Osteoblast (primary cell): ENCODE data around the gene WDCP. TPM values are rescaled to one million over a fixed set of nuclear protein-coding genes. Genes with fewer than 3 reads are reported as not detected.
"Not testable (repeated sequence)": the region's sequence is repeated elsewhere in the genome, so short reads cannot be mapped to it uniquely, and the experiment has no call there.

ENCODE experiments used
- DNase-seq: peaks from one replicate; pipeline ENCODE4 v3.0.0; 2011; ENCODE audit warnings: low spot score, mixed read lengths; ENCODE audit not compliant: insufficient read length; ENCODE audit errors: missing footprints
- H2AFZ ChIP-seq: 2 replicates; pipeline ENCODE4 v1.6.0; 2011; ENCODE audit warnings: mild to moderate bottlenecking, low read length
- H3K27ac ChIP-seq: 2 replicates; pipeline ENCODE4 v1.5.1; 2011; ENCODE audit warnings: mild to moderate bottlenecking, low read depth, low read length, moderate library complexity
- H3K27me3 ChIP-seq: 2 replicates; pipeline ENCODE4 v1.6.0; 2012; ENCODE audit warnings: mild to moderate bottlenecking, control low read depth, inconsistent platforms, low read length, moderate library complexity; ENCODE audit not compliant: insufficient read depth
- H3K36me3 ChIP-seq: 2 replicates; pipeline ENCODE4 v1.5.1; 2011; ENCODE audit warnings: mild to moderate bottlenecking, low read length, control low read depth, moderate library complexity; ENCODE audit not compliant: insufficient read depth
- H3K4me1 ChIP-seq: 2 replicates; pipeline ENCODE4 v1.5.1; 2011; ENCODE audit warnings: mild to moderate bottlenecking, low read length, control low read depth, moderate library complexity; ENCODE audit not compliant: insufficient read depth
- H3K4me2 ChIP-seq: 2 replicates; pipeline ENCODE4 v1.6.0; 2011; ENCODE audit warnings: mild to moderate bottlenecking, low read length; ENCODE audit not compliant: insufficient read depth
- H3K4me3 ChIP-seq: fragments of 200-600 bp; sonication (generic); 3 replicates; pipeline ENCODE4 v1.5.1; 2012; ENCODE audit warnings: mild to moderate bottlenecking, low read length, inconsistent platforms; ENCODE audit not compliant: insufficient read depth
- H3K79me2 ChIP-seq: 2 replicates; pipeline ENCODE4 v1.6.0; 2012; ENCODE audit warnings: mild to moderate bottlenecking, low read length, control low read depth, inconsistent platforms; ENCODE audit not compliant: insufficient read depth
- H3K9me3 ChIP-seq: 2 replicates; pipeline ENCODE4 v1.5.1; 2011; ENCODE audit warnings: low read depth, low read length, control low read depth
- H4K20me1 ChIP-seq: 2 replicates; pipeline ENCODE4 v1.6.0; 2012; ENCODE audit warnings: mild to moderate bottlenecking, low read length, control low read depth; ENCODE audit not compliant: insufficient read depth
- CTCF ChIP-seq: IDR thresholded peaks from 2 replicates; pipeline ENCODE4 v1.5.1; 2011; ENCODE audit warnings: mild to moderate bottlenecking, low read depth, low read length, moderate library complexity; ENCODE audit errors: extremely low read depth
- total RNA-seq: library from RNA; depleted of rRNA; stranded (reverse); fragments of >200 nt; gene quantifications from 2 replicates; pipeline ENCODE4 v1.2.3, GENCODE V29; 2012

Gene WDCP
- total RNA-seq, 1 donor = 8.3 TPM

DNA sequence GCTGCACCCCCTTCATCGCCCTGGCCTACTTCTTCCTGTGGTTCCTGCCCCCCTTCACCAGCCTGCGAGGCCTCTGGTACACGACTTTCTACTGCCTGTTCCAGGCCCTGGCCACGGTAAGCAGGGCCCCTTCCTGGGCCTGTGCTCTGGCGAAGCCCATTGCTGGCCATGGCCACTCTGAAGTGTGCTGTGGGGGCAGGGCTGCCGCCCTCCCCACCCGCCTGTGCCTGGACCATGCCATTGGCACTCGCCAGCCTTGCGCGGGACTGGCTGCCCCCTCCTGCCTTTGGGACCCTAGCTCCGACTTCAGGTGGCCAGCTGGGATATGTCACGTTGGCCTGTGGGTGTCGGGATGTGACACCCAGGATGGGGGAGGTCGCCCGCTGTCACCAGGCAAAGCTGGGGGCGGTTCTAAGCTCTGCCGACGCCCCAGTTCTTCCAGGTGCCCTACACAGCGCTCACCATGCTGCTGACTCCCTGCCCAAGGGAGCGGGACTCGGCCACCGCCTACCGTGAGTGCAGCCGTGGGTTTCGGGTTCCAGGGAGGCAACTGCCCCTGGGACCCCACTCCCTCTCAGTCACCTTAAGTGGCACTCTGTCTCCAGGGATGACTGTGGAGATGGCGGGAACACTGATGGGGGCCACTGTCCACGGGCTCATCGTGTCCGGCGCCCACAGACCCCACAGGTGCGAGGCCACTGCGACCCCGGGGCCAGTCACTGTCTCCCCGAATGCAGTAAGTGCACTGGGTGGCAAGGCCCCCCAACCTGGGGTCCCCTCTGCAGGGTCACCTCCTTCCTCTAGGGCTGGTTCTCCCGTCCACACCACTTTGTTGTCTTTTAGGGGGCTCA is 30.1 kb downstream of the WDCP start:
- TF ChIP-seq CTCF = no peak
- no peak overlapping the region for H2AFZ ChIP-seq

DNA sequence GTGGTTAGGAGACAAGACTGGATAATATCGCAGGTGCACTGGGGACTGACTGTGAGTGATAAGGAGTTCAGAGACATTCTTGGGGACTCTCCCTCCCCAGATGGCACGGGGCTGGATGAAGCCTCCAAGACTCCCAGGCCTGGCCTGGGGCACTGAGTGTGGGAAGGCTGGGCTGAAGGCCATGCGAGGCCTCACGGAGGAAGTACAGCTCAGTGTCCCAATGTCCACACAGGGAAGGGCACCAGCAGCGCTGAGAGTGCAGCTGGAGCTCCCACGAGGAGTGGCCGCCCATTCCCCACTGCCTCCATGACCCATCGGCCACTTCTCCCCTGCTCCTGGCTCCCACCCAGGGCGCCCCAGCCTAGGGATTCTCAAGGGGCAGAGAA is 30.8 kb downstream of the WDCP start:
- peak overlapping the region; percentile 71 for H3K27ac ChIP-seq
- no peaks in the 10 kb centered on the region for H3K27me3 ChIP-seq
- H3K36me3 ChIP-seq = no peaks in the 10 kb centered on the region
- TF ChIP-seq CTCF = no peak
- peaks cover 16% of the 10 kb centered on the region for H3K4me1 ChIP-seq
- no peak overlapping the region for H3K4me3 ChIP-seq
- no peaks in the 10 kb centered on the region for H3K9me3 ChIP-seq
- no peaks in the 10 kb centered on the region for H4K20me1 ChIP-seq
- H3K4me2 ChIP-seq = no peak overlapping the region
- no peak overlapping the region for H2AFZ ChIP-seq
- H3K79me2 ChIP-seq = no peaks in the 10 kb centered on the region
- peak; percentile 85 for DNase-seq

More for the DNA sequence above, 30.1 kb downstream of the WDCP start:
- no peaks in the 10 kb centered on the region for H3K27me3 ChIP-seq
- H3K4me1 ChIP-seq = peaks cover 16% of the 10 kb centered on the region
- no peak overlapping the region for H3K4me2 ChIP-seq
- no peaks in the 10 kb centered on the region for H3K79me2 ChIP-seq
- H3K9me3 ChIP-seq = no peaks in the 10 kb centered on the region
- no peak overlapping the region for H3K4me3 ChIP-seq
- no peak for DNase-seq
- H3K36me3 ChIP-seq = no peaks in the 10 kb centered on the region
- no peaks in the 10 kb centered on the region for H4K20me1 ChIP-seq
- H3K27ac ChIP-seq = peak overlapping the region; percentile 71

GRCh38 chr2:24015562-24016375 is 31.4 kb downstream of the WDCP start:
- Histone ChIP-seq H3K79me2 (no peaks in the 10 kb centered on the region), H3K36me3 (no peaks in the 10 kb centered on the region), H4K20me1 (no peaks in the 10 kb centered on the region), H3K27ac (peak overlapping the region; percentile 71), H3K9me3 (no peaks in the 10 kb centered on the region), H3K27me3 (no peaks in the 10 kb centered on the region), H2AFZ (peak overlapping the region; percentile 49), H3K4me1 (peaks cover 16% of the 10 kb centered on the region), H3K4me2 (peak overlapping the region; percentile 34), H3K4me3 (no peak overlapping the region)
- peak; percentile 92 for DNase-seq
- no peak for TF ChIP-seq CTCF

DNA sequence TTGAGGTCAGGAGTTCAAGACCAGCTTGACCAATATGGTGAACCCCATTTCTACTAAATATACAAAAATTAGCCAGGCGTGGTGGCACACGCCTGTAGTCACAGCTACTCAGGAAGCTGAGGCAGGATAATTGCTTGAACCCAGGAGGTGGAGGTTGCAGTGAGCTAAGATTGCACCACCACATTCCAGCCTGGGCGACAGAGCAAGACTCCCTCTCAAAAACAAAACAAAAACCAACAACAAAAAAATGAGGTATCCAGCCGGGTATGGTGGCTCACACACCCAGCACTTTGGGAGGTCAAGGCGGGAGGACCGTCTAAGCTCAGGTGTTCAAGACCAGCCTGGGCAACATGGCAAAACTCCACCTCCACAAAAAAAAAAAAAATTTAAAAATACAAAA is 32.3 kb downstream of the WDCP start:
- H3K4me2 ChIP-seq, H3K9me3 ChIP-seq, H2AFZ ChIP-seq, H3K27me3 ChIP-seq, H4K20me1 ChIP-seq, H3K36me3 ChIP-seq, DNase-seq, H3K79me2 ChIP-seq, H3K4me3 ChIP-seq: not testable (repeated sequence)
- H3K27ac ChIP-seq = peak overlapping the region; percentile 45
- H3K4me1 ChIP-seq = peaks cover 16% of the 10 kb centered on the region
